Effector CD4-positive, alpha-beta T cell (primary cell): ENCODE measurements around the gene LRPAP1.
"Not testable (repeated sequence)": the region's sequence is repeated elsewhere in the genome, so short reads cannot be mapped to it uniquely, and the experiment has no call there.

ENCODE experiments used
- DNase-seq: peaks from one replicate; pipeline ENCODE4 v3.0.0-alpha.2; 2020

LRPAP1 gene

GRCh38 chr4:3517731-3518510, 14.3 kb downstream of the LRPAP1 start:
- DNase-seq: no peak

DNA sequence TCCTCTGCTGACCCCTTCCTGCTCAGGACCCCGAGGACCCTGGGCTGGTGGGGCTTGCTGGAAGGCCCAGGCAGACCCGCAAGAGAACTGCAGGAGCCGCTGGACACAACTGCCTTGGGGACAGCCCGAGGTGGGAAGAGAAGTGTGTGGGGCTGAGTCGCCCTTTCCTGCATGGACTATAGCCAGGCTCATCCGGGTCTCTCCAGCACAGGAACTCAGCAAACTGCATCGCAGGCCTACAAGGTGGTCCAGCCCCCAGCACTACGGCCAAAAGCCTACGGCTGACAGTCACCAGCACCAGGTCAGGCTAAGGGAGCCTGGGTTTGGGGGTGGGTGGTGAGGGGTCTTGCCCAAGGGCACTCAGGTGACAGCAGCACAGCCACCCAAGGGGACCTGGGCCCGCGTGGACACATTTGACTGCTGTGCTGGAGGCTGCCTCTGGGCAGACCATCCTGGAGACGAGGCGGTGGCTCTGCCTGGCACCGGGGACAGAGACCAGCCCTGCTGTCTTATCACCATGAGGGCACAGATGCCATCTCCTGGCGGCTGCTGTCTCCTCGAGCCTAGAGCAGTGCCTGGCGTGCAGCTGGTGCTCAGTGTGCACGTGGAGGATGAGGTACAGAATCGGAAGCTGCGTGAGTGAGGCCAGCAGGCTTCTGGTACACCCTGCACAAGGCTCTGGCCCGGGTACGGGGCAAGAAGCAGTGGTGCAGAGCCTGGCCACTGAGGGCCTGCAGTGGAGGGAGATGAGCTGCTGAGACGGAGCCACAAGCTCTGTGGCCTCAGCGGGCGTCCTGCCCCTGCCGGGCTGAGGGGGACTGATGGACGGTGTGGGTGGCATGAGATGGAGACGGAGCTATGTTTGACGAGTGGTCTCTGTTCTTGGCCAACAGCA, 15.1 kb downstream of the LRPAP1 start:
- no peak for DNase-seq

DNA sequence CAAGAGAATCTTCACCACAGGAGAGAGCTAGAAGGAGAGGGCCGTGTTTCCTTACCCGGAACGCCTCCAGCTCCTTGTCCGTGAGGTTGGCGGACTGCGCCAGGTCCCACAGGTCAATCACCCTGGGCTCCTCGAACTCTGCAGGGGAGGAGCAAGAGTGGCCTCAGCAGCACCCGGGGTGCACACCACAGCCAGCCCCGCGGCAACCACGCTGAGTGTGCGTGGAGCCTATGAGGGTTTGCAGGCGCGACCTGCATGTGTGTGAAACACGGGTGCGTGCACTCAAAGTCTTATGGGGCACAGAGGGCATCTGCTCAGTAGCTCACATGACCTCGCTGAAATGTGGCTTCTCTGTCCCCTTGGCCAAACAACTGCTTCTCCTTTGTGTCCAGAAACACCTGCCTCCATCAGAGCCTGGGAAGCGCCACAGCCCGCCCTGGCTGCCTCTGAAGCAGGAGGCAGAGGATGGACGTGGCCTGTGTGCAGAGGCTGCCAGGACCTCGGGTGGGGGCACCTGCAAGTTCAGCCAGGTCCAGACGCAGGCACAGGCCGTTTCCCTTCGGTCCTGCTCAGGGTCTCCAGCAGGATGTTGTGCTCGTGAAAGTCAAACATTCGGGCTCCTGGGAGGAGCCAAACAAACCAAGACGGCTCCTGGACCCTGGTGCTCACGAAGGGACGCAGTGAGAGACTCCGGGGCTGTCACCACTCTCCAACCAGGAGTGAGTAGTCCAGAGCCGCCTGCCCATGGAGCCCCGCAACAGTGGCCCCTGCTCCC, 16.0 kb downstream of the LRPAP1 start:
- no peak for DNase-seq

GRCh38 chr4:3515646-3516045, 16.6 kb downstream of the LRPAP1 start:
- DNase-seq: no peak

DNA sequence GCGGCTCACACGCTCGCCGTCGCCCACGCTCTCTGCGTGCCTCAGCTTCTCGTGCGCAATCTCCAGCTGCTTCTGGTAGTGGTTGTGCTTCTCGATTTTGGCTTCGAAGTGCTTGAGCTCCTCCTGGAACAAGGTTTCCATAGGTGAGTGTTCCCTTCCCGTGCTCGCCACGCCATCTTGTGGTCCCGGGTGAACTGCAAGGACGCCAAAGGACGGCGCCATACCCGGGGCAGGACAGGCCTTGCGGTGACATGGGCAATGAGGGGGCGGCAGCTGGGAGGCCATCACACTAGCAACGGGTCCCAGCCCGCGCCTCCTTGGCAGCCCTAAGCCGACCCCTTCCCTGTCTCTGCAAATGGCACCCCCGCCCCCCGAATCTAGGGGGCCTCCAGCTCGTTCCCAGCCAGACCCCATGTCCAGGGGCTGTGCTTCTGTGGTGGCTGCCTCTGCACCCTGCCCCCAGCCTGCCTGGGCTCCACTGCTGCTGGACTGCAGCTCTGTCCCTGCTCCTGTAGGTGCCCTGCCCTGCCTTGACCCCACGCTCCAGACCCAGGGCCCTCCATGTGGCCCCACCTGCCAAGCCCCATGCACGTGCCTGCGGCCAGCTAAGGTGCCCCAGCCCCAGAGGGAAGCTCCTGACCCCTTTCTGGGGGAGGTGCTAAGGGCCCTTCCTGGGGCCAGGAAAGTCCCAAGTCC, 17.3 kb downstream of the LRPAP1 start:
- DNase-seq: no peak

DNA sequence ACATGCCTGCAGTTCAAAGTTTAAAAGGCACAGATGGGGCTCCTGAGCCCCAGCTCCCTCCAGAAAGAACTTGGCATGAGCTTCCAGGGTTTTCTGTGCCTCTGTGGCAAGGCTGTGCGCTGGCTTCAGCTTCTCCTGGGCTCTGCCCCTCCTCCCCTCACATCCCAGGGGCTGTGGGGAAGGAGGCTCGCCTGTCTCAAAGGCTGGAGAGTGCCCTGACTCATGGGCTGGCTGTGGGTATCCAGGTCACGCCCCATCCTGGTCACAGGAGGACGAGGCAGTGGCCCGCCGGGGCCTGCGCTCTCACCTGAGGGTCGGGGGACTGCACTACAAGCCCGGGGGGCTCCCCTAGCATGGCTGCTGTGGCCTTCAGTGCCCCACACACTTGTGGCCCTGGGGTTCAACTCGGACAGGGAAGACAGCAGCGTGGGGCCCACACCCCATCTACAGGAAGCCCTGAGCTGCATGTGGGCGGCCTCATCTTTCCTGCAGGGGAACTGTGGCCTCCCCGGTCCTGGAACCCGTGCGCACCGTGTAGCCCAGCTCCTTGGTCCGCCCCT, 17.9 kb downstream of the LRPAP1 start:
- DNase-seq: no peak

DNA sequence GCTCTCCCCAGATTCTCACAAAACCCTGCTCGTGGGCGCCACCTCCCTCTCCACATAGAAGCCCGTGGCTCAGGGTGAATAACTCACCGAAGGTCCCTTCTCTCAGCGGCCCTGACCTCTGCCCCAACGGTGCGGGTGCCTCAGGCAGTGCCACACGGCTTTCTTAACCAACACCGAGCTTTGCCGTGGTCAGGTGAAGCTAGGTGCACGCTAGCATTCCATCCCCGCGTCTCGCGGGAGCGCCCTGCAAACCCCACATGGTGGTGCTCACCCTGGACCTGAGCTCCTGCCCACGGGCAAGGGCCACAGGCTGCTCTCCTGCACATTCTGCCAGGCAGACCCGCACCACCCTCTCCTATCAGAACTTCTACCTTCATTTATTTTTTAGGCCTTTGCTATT, 18.4 kb downstream of the LRPAP1 start:
- no peak for DNase-seq

DNA sequence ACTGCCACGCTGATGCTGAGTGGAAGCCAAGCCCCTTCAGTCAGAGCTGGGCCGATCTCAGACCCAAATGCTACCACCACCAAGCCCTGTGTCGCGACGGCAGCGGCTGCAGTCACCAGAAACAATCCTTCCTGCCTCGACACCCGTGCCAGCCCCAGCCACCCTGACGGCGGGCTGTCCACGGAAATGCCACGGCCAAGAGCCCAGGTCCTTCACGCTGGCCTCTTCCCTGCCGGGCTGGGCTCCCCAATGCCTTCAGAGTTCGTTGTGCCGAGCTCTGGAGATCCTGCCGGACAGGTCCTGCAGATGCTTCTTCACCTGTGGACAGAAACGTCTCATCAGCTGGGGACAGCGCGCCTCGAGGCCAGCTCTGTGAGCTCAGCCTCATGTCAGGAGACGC, 19.5 kb downstream of the LRPAP1 start:
- DNase-seq: no peak

- DNase-seq: no peak
Measured at GRCh38 chr4:3512279-3512678, 19.9 kb downstream of the LRPAP1 start.

DNA sequence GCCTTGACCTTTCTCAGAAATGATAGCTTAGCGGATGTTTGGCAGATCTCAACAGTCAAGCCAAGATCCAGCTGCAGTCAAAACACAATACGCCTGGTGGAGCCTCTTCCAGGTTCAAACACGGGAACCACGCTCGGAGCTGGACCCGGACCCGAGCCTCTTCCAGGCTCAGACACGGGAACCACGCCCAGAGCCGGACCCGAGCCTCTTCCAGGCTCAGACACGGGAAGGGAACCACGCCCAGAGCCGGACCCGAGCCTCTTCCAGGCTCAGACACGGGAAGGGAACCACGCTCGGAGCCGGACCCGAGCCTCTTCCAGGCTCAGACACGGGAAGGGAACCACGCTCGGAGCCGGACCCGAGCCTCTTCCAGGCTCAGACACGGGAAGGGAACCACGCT, 20.6 kb downstream of the LRPAP1 start:
- not testable (repeated sequence) for DNase-seq

GRCh38 chr4:3511187-3511586, 21.0 kb downstream of the LRPAP1 start:
- DNase-seq: no peak

DNA sequence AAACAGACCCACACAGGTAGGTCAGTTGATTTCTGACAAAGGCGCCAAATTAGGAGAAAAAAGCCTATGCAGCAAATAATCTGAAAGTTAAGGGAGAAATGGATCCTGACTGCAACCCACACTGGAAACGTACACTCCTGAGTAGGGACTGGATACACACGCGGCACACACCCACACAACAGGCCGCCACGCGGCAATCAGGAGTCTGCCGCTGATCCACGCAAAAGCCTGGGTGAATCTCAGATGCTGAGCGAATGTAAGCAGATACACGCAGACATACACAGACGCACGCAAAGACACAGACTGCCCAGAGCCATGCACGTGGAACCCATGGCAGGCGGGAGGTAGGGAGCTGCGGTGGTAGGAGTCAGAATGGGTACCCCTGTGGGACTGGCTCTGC, 21.7 kb downstream of the LRPAP1 start:
- no peak for DNase-seq

- DNase-seq: no peak
Measured at GRCh38 chr4:3508542-3508941, 23.7 kb downstream of the LRPAP1 start.

- no peak for DNase-seq
Measured at GRCh38 chr4:3505231-3505630, 27.0 kb downstream of the LRPAP1 start.

DNA sequence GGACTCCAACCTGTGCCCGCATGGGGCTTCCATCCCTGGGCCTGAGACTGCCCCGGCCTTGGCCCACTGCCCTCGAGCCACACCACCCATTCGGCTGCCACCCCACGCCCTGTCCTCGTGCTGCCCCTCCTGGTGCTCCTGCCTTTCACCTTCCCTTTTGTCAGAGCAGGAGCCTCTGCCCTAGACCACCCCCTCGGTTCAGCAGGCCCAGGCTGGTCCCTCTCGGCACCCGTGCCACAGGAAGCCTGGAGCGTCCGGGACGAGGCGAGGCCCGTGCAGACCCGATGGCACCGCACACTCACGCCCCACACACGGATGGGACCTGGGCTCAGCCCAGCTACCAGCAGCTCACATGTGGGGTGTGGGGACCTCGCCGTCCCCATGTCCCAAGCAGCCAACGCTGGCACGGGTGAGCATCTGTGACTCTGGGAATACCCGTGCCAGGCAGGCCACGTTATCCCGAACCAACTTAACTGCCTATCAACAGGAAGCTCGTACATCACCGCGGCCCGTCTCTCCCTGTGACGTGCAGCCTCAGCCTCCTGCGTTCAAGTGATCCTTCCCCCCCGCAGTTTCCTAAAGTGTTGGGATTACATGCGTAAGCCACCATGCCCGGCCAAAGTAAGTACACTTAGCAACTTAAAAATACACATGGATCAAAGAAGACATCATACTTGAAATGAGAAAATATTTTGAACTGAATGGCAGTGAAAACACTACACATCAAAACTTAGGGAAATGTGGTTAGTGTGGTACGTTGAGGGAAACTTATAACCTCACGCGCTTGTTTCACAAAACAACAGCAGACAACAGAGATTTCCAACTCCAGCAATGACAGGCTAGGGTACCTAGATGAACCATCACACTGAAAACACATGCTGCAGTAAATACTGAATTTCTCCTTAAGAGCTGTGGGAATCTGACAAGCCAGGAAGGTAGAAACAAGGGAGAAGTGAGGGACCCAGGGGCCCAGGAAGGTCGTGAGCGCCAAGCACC, 29.0 kb downstream of the LRPAP1 start:
- no peak for DNase-seq

- DNase-seq: no peak
Measured at GRCh38 chr4:3501825-3502425, 30.3 kb downstream of the LRPAP1 start.

DNA sequence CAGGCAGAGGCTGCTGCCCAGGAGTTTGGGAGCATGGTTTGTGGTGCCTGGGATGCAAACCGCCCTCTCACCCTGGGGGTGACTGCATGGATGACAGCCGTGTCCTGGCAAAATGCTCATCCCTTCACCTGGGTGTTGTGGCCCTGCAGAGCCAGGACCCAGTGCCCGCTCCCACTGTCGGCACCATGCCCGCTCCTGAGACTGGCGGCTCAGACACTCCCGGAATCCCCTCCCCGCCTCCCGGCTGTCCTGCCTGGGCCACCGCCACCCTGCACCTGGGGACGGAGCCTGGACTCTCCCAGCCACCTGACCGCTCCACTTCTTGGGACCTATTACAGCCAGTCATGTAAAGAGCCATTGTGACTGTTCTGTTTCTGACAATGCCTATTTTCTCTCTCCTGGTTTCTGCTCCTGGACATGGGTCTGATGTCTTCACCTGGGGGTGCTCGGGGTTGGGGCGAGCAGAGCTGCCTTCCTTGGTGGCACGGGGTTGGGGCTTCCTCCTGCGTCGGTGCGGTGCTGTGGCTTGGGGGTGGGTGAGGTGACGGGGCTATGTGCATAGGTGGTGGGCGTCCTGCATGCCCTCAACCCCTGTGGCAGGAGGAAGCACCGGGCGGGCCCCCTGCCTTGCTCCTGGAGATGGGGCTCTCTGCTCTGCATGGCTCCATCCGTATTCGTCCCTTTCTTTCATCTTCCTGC, 30.9 kb downstream of the LRPAP1 start:
- DNase-seq: no peak

GRCh38 chr4:3500634-3501101, 31.6 kb downstream of the LRPAP1 start:
- DNase-seq: no peak

DNA sequence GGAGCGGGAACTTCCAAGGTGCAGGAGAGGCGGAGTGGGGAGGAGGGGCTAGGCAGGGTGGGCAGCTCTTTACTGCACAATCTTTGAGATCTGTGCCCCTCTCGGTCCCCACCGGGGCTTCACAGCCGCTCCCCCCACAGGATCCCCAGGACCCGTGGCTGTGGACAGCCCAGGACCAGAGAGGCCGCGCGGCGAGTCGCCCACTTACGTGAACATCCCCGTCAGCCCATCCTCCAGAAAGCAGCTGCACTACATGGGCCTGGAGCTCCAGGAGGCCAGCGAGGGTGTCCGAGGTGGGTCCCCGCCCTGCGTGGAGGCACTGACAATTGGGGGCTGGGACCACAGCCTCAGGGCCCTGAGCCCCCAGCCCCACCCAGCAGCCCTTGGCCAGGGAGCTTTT, 32.1 kb downstream of the LRPAP1 start:
- no peak for DNase-seq

- DNase-seq: no peak
Measured at GRCh38 chr4:3499710-3500109, 32.5 kb downstream of the LRPAP1 start.
